IPS-18c (cell line): ENCODE data around the gene B3GAT2.

Source experiments
- H3K4me3 ChIP-seq: 2 replicates; pipeline ENCODE4 v1.7.0; 2013; ENCODE audit warnings: low read depth, mild to moderate bottlenecking, low read length, moderate library complexity; ENCODE audit not compliant: insufficient read depth
- H3K9me3 ChIP-seq: one replicate; pipeline ENCODE4 v1.6.1; 2013; ENCODE audit warnings: mild to moderate bottlenecking, low read length, moderate library complexity; ENCODE audit not compliant: control insufficient read depth, insufficient read depth

B3GAT2 gene

DNA sequence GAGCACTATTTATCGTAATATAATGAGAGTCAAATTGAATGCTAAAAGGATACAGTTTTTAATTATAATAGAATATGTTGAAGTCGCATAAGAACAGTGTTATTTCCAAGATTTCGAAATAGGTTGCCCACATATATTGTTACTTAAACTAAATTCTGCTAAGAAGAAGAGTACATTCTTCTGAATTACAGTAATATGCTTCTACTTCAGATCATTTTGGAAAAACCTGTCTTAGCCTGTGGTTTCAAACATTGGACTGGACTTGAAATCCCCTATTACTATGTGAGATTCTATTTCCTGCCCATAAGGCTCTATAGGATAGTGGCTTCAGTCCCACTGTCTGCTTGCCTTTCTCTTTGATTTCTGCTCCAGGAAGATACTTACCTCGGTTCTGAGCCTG, 137.2 kb downstream of the B3GAT2 start:
- Histone ChIP-seq H3K4me3 (no peak overlapping the region), H3K9me3 (no peaks in the 10 kb centered on the region)

DNA sequence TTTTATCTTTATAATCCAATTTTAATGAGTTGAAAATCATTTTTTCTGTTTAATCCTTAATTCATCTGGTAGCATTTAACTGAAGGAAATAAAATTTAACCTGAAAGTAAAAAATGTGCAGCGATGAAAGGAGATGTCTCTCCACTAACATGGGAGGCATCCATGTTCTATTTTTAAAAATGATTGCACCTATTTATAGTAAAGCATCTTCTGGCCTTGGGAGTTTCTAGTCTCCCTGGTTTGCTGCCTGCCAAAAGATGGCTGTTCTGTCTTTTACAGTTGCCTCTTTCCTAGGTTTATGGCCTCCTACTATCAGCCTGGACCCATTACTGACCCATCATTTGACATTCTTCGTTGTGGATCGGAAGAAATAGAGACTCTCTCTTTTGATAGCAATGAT, 143.0 kb downstream of the B3GAT2 start:
- Histone ChIP-seq H3K9me3 (no peaks in the 10 kb centered on the region), H3K4me3 (no peak overlapping the region)

DNA sequence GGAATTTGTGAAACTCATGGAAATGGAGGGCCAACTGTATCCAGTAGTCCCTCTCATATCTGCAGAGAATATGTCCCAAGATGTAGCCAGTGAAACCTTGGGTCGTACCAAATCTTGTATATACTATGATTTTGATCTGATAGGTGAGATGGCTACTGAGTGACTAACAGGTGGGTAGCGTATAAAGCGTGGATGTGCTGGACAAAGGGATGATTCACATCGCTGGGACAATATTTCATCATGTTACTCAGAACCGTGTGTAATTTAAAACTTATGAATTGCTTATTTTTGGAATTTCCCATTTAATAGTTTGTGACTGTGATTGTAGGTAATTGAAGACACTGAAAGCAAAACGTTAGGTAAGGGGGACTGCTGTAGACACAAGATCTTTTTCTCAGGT, 145.1 kb downstream of the B3GAT2 start:
- no peak overlapping the region for H3K4me3 ChIP-seq
- no peaks in the 10 kb centered on the region for H3K9me3 ChIP-seq
